ENCODE data around the gene AQR. TPM values are rescaled to one million over a fixed set of nuclear protein-coding genes. Genes with fewer than 3 reads are reported as not detected.

Gene AQR
- polyA plus RNA-seq, 1 of the 3 experiments (the other 2 are of a cell fraction), result 11.6 TPM

- H2AFZ ChIP-seq (ENCODE audit: low read depth), result no peak overlapping the region
- no peak overlapping the region for H3K4me3 ChIP-seq (ENCODE audit: low read depth in 2 of 2, low read length in 1 of 2)
- no peaks in the 10 kb centered on the region for H3K79me2 ChIP-seq (ENCODE audit: insufficient read depth)
- no peaks in the 10 kb centered on the region for H3K4me1 ChIP-seq (ENCODE audit: control insufficient read depth in 1 of 2, insufficient read depth in 2 of 2, low read depth in 1 of 2, low read length in 1 of 2)
- ChIA-PET CTCF (interaction anchor here (0.7 to 1.0 kb wide), 2 partner anchors 20 to 692 kb away, joined by 3 to 4 read pairs; no protein-coding TSS in a partner anchor), POLR2A (interaction anchor here (2.6 kb wide), 1 partner anchor 12 kb away, joined by 10 read pairs; the partner anchor contains the start of gene ZNF770)
- H3K9ac ChIP-seq, result no peak overlapping the region
- H3K9me3 ChIP-seq, result no peaks in the 10 kb centered on the region
- H3K4me2 ChIP-seq, result no peak overlapping the region
- no peak overlapping the region for H3K27ac ChIP-seq (ENCODE audit: low read depth in 2 of 2, low read length in 1 of 2)
- H3K9me2 ChIP-seq, result no peaks in the 10 kb centered on the region
- no peaks in the 10 kb centered on the region for H3F3A ChIP-seq (replicated peaks; ENCODE audit: insufficient read depth)
- no peak for TF ChIP-seq PBX3 (IDR thresholded peaks at IDR 0.05)
- TF ChIP-seq JUND (IDR thresholded peaks at IDR 0.05), result no peak
- TF ChIP-seq NRF1 (IDR thresholded peaks at IDR 0.05; ENCODE audit: low read depth, low read length), result no peak
- TF ChIP-seq CHD2 (IDR thresholded peaks at IDR 0.05; ENCODE audit: low read length, partially characterized antibody), result no peak
- TF ChIP-seq TEAD4 (IDR thresholded peaks at IDR 0.05; ENCODE audit: borderline replicate concordance, insufficient read depth), result no peak
- no peak for TF ChIP-seq FOSL2 (IDR thresholded peaks at IDR 0.05; ENCODE audit: borderline replicate concordance, low read depth)
- no peak for TF ChIP-seq TCF12 (IDR thresholded peaks at IDR 0.05)
- no peak for TF ChIP-seq RFX5 (IDR thresholded peaks at IDR 0.05; ENCODE audit: low read length)
- TF ChIP-seq, protein P1, sequence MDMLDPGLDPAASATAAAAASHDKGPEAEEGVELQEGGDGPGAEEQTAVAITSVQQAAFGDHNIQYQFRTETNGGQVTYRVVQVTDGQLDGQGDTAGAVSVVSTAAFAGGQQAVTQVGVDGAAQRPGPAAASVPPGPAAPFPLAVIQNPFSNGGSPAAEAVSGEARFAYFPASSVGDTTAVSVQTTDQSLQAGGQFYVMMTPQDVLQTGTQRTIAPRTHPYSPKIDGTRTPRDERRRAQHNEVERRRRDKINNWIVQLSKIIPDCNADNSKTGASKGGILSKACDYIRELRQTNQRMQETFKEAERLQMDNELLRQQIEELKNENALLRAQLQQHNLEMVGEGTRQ (IDR thresholded peaks at IDR 0.05; ENCODE audit: borderline replicate concordance, low read depth, low read length), result no peak
- no peak for TF ChIP-seq FOXJ3 (CRISPR knock-in tag; IDR thresholded peaks at IDR 0.05)
- TF ChIP-seq SIN3A (IDR thresholded peaks at IDR 0.05; ENCODE audit: borderline replicate concordance, low read depth, low read length), result no peak
- TF ChIP-seq GATA2 (CRISPR knock-in tag; IDR thresholded peaks at IDR 0.05), result no peak
- TF ChIP-seq EP300 (IDR thresholded peaks at IDR 0.05; ENCODE audit: borderline replicate concordance in 1 of 2, low read depth in 1 of 2, low read length in 1 of 2), result no peak
- TF ChIP-seq TAF1 (IDR thresholded peaks at IDR 0.05; ENCODE audit: borderline replicate concordance, low read depth, low read length), result no peak
- TF ChIP-seq, protein P2, sequence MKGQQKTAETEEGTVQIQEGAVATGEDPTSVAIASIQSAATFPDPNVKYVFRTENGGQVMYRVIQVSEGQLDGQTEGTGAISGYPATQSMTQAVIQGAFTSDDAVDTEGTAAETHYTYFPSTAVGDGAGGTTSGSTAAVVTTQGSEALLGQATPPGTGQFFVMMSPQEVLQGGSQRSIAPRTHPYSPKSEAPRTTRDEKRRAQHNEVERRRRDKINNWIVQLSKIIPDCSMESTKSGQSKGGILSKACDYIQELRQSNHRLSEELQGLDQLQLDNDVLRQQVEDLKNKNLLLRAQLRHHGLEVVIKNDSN (IDR thresholded peaks at IDR 0.05; ENCODE audit: borderline replicate concordance, low read depth), result no peak
- TF ChIP-seq GABPA (IDR thresholded peaks at IDR 0.05; ENCODE audit: low read depth), result no peak
- TF ChIP-seq, protein P3, sequence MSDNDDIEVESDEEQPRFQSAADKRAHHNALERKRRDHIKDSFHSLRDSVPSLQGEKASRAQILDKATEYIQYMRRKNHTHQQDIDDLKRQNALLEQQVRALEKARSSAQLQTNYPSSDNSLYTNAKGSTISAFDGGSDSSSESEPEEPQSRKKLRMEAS (IDR thresholded peaks at IDR 0.05; ENCODE audit: low read depth), result no peak
- no peak for TF ChIP-seq FOXM1 (IDR thresholded peaks at IDR 0.05; ENCODE audit: low read depth)
- TF ChIP-seq CTCF (IDR thresholded peaks at IDR 0.05), result no peak
- no peaks in the 10 kb centered on the region for H3K36me3 ChIP-seq (replicated peaks in 1 of 2; ENCODE audit: control insufficient read depth in 1 of 2, insufficient read depth in 2 of 2, low read length in 1 of 2)
- 33% methylated on average over 1 of the region's 1 CpG for WGBS (ENCODE audit: low lambda C conversion rate)
- no peaks in the 10 kb centered on the region for H3K27me3 ChIP-seq (ENCODE audit: insufficient read depth)
- DNase-seq, result no peak
- no peaks in the 10 kb centered on the region for H4K20me1 ChIP-seq (ENCODE audit: insufficient read depth)
These were observed 31.0 kb upstream of the AQR start for GRCh38 chr15:35000511-35000910.
